Vagina (tissue), 2 donors: Measurements from ENCODE around the gene PPM1E. TPM values are rescaled to one million over a fixed set of nuclear protein-coding genes. Genes with fewer than 3 reads are reported as not detected.

Experiments used
- DNase-seq, 2 donors: peaks; one replicate each; pipeline ENCODE4 v3.0.0-alpha.2; 2017; ENCODE audit errors: extremely low spot score in 2 of 2
- H3K27ac ChIP-seq: fragments of 200-600 bp; sonication (generic); one replicate; pipeline ENCODE4 v1.5.1; 2019
- H3K27me3 ChIP-seq: fragments of 200-600 bp; sonication (generic); one replicate; pipeline ENCODE4 v1.5.1; 2019
- H3K36me3 ChIP-seq, 2 donors: fragments of 200-600 bp; sonication (generic); one replicate each; pipeline ENCODE4 v1.5.1; 2017 to 2019
- H3K4me1 ChIP-seq: fragments of 200-600 bp; sonication (generic); one replicate; pipeline ENCODE4 v1.5.1; 2019
- H3K4me3 ChIP-seq, 2 donors: fragments of 200-600 bp; sonication (generic); 1 replicate in 1 of 2; 2 replicates in 1 of 2; pipeline ENCODE4 v1.5.1; 2016 to 2019
- H3K9me3 ChIP-seq: fragments of 200-600 bp; sonication (generic); one replicate; pipeline ENCODE4 v1.5.1; 2019
- CTCF ChIP-seq, 3 experiments: fragments of 450-650 bp in 2 of 3; fragments of 200-600 bp in 1 of 3; sonication (generic) in 1 of 3; IDR thresholded peaks; one replicate each; pipeline ENCODE4 v1.5.1; 2017 to 2019; ENCODE audit warnings: antibody characterized with exemption in 3 of 3, mild to moderate bottlenecking in 2 of 3, moderate library complexity in 2 of 3
- POLR2A ChIP-seq, 2 donors: fragments of 450-650 bp; IDR thresholded peaks; one replicate each; pipeline ENCODE4 v1.6.1; 2017; ENCODE audit warnings: antibody characterized with exemption in 2 of 2, mild to moderate bottlenecking in 2 of 2, moderate library complexity in 2 of 2
- POLR2AphosphoS5 ChIP-seq, 2 donors: sonication (generic); formaldehyde crosslinking; IDR thresholded peaks; one replicate each; pipeline ENCODE4 v1.9.0; 2017; ENCODE audit warnings: antibody characterized with exemption in 2 of 2, mild to moderate bottlenecking in 2 of 2, low read depth in 1 of 2; ENCODE audit not compliant: insufficient read depth in 1 of 2
- intact Hi-C: fragments of 100-400 bp; cut with DNase I; formaldehyde crosslinking; loops from one replicate; pipeline ENCODE4 v1.15.1; 2023
- total RNA-seq: library from RNA; depleted of rRNA; stranded (reverse); fragments of >200 nt; gene quantifications from one replicate; pipeline ENCODE4 v1.2.3, GENCODE V29; 2016

Gene PPM1E
- total RNA-seq, 1 donor from 2014 or later = 0.25 TPM

GRCh38 chr17:59002126-59002525 is 246.5 kb downstream of the PPM1E start:
- Histone ChIP-seq H3K4me3 (no peak overlapping the region), H3K9me3 (no peaks in the 10 kb centered on the region), H3K27ac (no peak overlapping the region), H3K27me3 (no peaks in the 10 kb centered on the region), H3K4me1 (no peaks in the 10 kb centered on the region), H3K36me3 (peaks cover 0 to 26% of the 10 kb centered on the region in 2 donors)
- TF ChIP-seq POLR2A (IDR thresholded peaks at IDR 0.05) (no peak), CTCF (IDR thresholded peaks at IDR 0.05) (no peak), POLR2AphosphoS5 (IDR thresholded peaks at IDR 0.05; ENCODE audit: insufficient read depth in 1 of 2, low read depth in 1 of 2) (no peak)
- intact Hi-C loops = loop anchor here (10.0 kb wide), 1 partner anchor 287 kb away; no protein-coding TSS in a partner anchor
- DNase-seq = no peak

GRCh38 chr17:59002848-59003247 is 247.2 kb downstream of the PPM1E start:
- Histone ChIP-seq H3K36me3 (peaks cover 0 to 19% of the 10 kb centered on the region in 2 donors), H3K4me1 (no peaks in the 10 kb centered on the region), H3K27ac (no peak overlapping the region), H3K27me3 (no peaks in the 10 kb centered on the region), H3K4me3 (no peak overlapping the region), H3K9me3 (no peaks in the 10 kb centered on the region)
- TF ChIP-seq POLR2A (IDR thresholded peaks at IDR 0.05) = no peak
- TF ChIP-seq POLR2AphosphoS5 (IDR thresholded peaks at IDR 0.05; ENCODE audit: insufficient read depth in 1 of 2, low read depth in 1 of 2) = no peak
- TF ChIP-seq CTCF (IDR thresholded peaks at IDR 0.05) = no peak
- DNase-seq = no peak
- intact Hi-C loops = loop anchor here (10.0 kb wide), 1 partner anchor 288 kb away; no protein-coding TSS in a partner anchor

GRCh38 chr17:59003860-59004259 is 248.2 kb downstream of the PPM1E start:
- H3K9me3 ChIP-seq = no peaks in the 10 kb centered on the region
- no peaks in the 10 kb centered on the region for H3K4me1 ChIP-seq
- H3K4me3 ChIP-seq = no peak overlapping the region
- H3K27ac ChIP-seq = no peak overlapping the region
- DNase-seq = no peak
- peaks cover 0 to 9% of the 10 kb centered on the region in 2 donors for H3K36me3 ChIP-seq
- intact Hi-C loops = loop anchor here (10.0 kb wide), 1 partner anchor 289 kb away; no protein-coding TSS in a partner anchor
- H3K27me3 ChIP-seq = no peaks in the 10 kb centered on the region
- TF ChIP-seq POLR2A (IDR thresholded peaks at IDR 0.05) (no peak), POLR2AphosphoS5 (IDR thresholded peaks at IDR 0.05; ENCODE audit: insufficient read depth in 1 of 2, low read depth in 1 of 2) (no peak), CTCF (IDR thresholded peaks at IDR 0.05) (no peak)

GRCh38 chr17:59004338-59005111 is 248.9 kb downstream of the PPM1E start:
- H3K27me3 ChIP-seq = no peaks in the 10 kb centered on the region
- no peak overlapping the region for H3K27ac ChIP-seq
- no peaks in the 10 kb centered on the region for H3K4me1 ChIP-seq
- intact Hi-C loops = loop anchor here (10.0 kb wide), 1 partner anchor 290 kb away; no protein-coding TSS in a partner anchor
- DNase-seq = no peak
- H3K4me3 ChIP-seq = no peak overlapping the region
- TF ChIP-seq CTCF (IDR thresholded peaks at IDR 0.05) (peak; percentile 67 to 94 (median 91)), POLR2AphosphoS5 (IDR thresholded peaks at IDR 0.05; ENCODE audit: insufficient read depth in 1 of 2, low read depth in 1 of 2) (peak in 1 of 2 donors; percentile 13), POLR2A (IDR thresholded peaks at IDR 0.05) (no peak)
- H3K36me3 ChIP-seq = peaks cover 0 to 5% of the 10 kb centered on the region in 2 donors
- H3K9me3 ChIP-seq = no peaks in the 10 kb centered on the region

- peaks cover 0 to 3% of the 10 kb centered on the region in 2 donors for H3K36me3 ChIP-seq
- intact Hi-C loops = loop anchor here (10.0 kb wide), 1 partner anchor 293 kb away; no protein-coding TSS in a partner anchor
- TF ChIP-seq POLR2A (IDR thresholded peaks at IDR 0.05) (no peak), POLR2AphosphoS5 (IDR thresholded peaks at IDR 0.05; ENCODE audit: insufficient read depth in 1 of 2, low read depth in 1 of 2) (no peak), CTCF (IDR thresholded peaks at IDR 0.05) (no peak)
- H3K27me3 ChIP-seq = no peaks in the 10 kb centered on the region
- H3K4me3 ChIP-seq = no peak overlapping the region
- no peaks in the 10 kb centered on the region for H3K4me1 ChIP-seq
- no peak overlapping the region for H3K27ac ChIP-seq
- no peaks in the 10 kb centered on the region for H3K9me3 ChIP-seq
- DNase-seq = no peak
These were observed 252.3 kb downstream of the PPM1E start for GRCh38 chr17:59007995-59008394.
